Hepatocyte (in vitro differentiated cells): ENCODE measurements around the gene CRIM1.

ENCODE experiments used
- EZH2 ChIP-seq: fragments of 200-600 bp; sonication (generic); IDR thresholded peaks from 2 replicates; pipeline ENCODE4 v1.6.1; 2016; ENCODE audit warnings: antibody characterized with exemption, mild to moderate bottlenecking, borderline replicate concordance
- TF ChIP-seq, protein P1 (sequence below): fragments of 200-600 bp; sonication (generic); IDR thresholded peaks from 2 replicates; pipeline ENCODE4 v1.5.1; 2016; ENCODE audit warnings: antibody characterized with exemption, mild to moderate bottlenecking; ENCODE audit not compliant: poor library complexity

GRCh38 chr2:36487947-36488346 lies 132.4 kb downstream of the CRIM1 start:
- TF ChIP-seq, protein P1, sequence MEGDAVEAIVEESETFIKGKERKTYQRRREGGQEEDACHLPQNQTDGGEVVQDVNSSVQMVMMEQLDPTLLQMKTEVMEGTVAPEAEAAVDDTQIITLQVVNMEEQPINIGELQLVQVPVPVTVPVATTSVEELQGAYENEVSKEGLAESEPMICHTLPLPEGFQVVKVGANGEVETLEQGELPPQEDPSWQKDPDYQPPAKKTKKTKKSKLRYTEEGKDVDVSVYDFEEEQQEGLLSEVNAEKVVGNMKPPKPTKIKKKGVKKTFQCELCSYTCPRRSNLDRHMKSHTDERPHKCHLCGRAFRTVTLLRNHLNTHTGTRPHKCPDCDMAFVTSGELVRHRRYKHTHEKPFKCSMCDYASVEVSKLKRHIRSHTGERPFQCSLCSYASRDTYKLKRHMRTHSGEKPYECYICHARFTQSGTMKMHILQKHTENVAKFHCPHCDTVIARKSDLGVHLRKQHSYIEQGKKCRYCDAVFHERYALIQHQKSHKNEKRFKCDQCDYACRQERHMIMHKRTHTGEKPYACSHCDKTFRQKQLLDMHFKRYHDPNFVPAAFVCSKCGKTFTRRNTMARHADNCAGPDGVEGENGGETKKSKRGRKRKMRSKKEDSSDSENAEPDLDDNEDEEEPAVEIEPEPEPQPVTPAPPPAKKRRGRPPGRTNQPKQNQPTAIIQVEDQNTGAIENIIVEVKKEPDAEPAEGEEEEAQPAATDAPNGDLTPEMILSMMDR: no peak
- TF ChIP-seq EZH2: no peak
